GM06990 (cell line): ENCODE data around the gene PLD4.
A peak's percentile ranks its signal among the peaks of the same experiment; 100 is the strongest.

ENCODE experiments used
- DNase-seq: peaks from one replicate; pipeline ENCODE4 v3.0.0-alpha.2; 2011; ENCODE audit not compliant: insufficient read length; ENCODE audit errors: extremely low read depth
- H3K27me3 ChIP-seq: replicated peaks from 2 replicates; pipeline ENCODE4 v1.6.0; 2011; ENCODE audit warnings: low read length; ENCODE audit not compliant: control insufficient read depth, insufficient read depth
- H3K36me3 ChIP-seq: 2 replicates; pipeline ENCODE4 v1.5.1; 2011; ENCODE audit warnings: low read length; ENCODE audit not compliant: control insufficient read depth, insufficient read depth
- H3K4me3 ChIP-seq: replicated peaks from 2 replicates; pipeline ENCODE4 v1.5.1; 2011; ENCODE audit warnings: low read depth, mild to moderate bottlenecking, control low read depth, low read length
- TF ChIP-seq, protein P1 (sequence below): IDR thresholded peaks from 2 replicates; pipeline ENCODE4 v1.5.1; 2011; ENCODE audit warnings: low read length, control low read depth, mild to moderate bottlenecking, inconsistent platforms; ENCODE audit not compliant: insufficient read depth, poor library complexity, severe bottlenecking

Gene PLD4

DNA sequence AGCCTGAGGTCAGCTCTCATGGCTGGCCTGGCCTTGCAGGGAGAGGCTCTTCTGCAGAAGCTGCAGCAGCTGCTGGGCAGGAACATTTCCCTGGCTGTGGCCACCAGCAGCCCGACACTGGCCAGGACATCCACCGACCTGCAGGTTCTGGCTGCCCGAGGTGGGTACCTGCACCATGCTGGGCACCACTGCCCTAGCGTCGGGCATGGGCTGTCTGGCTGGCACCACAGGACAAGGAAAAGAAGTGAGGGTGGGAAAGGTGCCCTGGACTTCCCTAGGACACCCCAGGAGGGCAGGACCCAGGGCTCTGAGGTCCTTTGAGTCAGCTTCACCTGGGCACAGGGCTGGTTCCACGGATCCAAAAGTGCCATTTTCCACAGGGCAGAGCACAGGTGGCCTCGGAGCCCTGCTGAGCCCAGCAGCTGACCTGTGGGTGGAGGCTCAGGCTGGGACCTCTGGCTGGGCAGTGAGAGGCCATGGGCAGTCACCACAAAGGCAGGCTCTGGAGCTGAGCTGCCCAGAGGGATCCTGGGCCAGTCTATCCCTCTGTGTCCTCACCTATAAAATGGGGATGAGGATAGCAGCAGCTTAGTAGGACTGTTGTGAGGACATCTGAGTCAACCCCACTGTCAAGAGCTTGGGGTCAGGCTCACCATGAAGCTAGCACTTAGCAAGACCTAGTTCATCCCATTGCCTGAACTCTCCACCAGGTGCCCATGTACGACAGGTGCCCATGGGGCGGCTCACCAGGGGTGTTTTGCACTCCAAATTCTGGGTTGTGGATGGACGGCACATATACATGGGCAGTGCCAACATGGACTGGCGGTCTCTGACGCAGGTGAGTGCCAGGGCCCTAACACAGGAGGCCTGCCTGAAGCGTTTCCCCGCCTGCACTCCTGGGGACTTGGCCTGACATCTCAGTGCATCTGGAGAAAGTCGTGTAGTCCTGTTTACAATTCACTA lies 4.9 kb downstream of the PLD4 start:
- Histone ChIP-seq H3K36me3 (no peaks in the 10 kb centered on the region), H3K4me3 (no peak overlapping the region), H3K27me3 (peaks cover 2% of the 10 kb centered on the region; the same call in 1 of the 2 replicates)
- TF ChIP-seq, protein P1, sequence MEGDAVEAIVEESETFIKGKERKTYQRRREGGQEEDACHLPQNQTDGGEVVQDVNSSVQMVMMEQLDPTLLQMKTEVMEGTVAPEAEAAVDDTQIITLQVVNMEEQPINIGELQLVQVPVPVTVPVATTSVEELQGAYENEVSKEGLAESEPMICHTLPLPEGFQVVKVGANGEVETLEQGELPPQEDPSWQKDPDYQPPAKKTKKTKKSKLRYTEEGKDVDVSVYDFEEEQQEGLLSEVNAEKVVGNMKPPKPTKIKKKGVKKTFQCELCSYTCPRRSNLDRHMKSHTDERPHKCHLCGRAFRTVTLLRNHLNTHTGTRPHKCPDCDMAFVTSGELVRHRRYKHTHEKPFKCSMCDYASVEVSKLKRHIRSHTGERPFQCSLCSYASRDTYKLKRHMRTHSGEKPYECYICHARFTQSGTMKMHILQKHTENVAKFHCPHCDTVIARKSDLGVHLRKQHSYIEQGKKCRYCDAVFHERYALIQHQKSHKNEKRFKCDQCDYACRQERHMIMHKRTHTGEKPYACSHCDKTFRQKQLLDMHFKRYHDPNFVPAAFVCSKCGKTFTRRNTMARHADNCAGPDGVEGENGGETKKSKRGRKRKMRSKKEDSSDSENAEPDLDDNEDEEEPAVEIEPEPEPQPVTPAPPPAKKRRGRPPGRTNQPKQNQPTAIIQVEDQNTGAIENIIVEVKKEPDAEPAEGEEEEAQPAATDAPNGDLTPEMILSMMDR = no peak
- DNase-seq = no peak

DNA sequence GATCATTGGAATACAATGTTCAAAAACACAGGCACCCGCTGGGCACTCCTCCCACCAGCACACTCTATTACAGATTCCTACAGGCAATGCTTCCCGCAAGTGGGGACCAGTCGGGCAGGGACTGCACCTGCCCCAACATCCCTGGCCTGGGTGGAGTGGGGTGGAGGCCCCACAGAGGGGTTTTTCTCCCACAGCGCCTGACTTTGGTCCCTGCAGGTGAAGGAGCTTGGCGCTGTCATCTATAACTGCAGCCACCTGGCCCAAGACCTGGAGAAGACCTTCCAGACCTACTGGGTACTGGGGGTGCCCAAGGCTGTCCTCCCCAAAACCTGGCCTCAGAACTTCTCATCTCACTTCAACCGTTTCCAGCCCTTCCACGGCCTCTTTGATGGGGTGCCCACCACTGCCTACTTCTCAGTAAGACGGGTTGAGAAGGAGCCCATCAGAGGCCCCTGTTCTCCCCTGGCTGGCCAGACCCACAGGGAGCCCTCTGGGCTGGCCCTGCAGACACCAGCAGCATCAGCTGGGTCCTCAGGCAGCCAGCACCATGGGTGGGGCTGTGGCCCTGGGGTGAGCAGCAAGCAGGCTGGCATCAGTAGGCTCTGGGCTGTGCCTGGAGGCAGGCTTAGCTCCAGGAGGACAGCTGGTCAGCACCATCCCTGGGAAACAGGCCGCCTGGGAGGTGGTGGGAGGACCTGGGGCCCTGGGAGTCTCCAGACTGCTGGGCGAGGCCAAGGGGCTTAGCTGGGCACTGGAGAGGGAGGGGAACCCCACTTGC lies 6.0 kb downstream of the PLD4 start:
- no peaks in the 10 kb centered on the region for H3K36me3 ChIP-seq
- TF ChIP-seq, protein P1 = no peak
- H3K4me3 ChIP-seq = no peak overlapping the region
- no peak for DNase-seq
- peaks cover 2% of the 10 kb centered on the region; the same call in 1 of the 2 replicates for H3K27me3 ChIP-seq

DNA sequence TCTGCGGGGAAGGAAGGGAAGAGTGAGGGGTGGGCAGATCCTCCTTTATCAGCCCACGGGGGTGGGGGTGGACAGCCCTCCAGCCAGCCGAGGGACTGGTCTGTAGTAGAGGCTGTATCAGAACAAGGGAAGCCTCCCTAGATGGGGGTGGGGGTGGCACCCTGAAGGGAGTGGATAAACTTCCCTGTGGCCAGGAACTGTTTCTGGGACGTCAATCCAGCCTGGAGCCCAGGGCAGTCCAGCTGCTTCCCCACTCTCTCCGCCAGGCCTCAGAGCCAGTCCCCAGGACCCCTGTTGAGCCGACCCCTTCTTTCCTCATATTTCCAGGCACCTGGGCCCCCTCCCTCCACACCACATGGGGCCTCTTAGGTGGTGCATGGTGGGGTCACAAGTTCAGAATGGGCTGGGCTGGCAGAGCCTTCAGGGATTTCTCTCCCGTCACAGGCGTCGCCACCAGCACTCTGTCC lies 6.7 kb downstream of the PLD4 start:
- TF ChIP-seq, protein P1 = no peak
- no peak for DNase-seq
- Histone ChIP-seq H3K27me3 (peaks cover 4% of the 10 kb centered on the region), H3K36me3 (no peaks in the 10 kb centered on the region), H3K4me3 (no peak overlapping the region)

DNA sequence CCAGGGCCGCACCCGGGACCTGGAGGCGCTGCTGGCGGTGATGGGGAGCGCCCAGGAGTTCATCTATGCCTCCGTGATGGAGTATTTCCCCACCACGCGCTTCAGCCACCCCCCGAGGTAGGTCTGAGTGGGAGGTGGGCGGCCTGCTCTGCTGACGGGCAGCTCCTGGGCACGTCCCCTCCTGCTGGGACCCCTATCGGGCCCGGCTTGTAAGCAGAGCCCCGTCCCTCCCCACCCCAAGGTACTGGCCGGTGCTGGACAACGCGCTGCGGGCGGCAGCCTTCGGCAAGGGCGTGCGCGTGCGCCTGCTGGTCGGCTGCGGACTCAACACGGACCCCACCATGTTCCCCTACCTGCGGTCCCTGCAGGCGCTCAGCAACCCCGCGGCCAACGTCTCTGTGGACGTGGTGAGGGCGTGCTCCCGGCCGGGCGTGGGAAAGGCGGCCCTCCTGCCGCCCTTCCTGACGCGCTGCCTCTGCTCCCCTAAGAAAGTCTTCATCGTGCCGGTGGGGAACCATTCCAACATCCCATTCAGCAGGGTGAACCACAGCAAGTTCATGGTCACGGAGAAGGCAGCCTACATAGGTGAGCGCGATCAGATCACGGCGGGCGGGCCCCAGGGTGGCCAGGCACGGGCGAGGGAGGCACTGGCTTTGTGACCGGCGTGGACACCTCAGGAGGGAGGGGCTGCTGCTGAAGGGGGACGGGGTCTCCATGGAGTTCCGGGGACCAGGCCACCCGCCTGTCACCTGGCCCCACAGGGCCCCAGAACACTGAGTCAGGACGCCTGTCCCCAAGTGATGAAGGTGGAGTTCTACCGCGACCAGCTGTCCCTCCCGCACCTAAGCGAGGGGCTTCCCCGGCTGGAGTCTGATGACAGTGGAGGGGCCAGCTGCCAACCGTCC lies 7.3 kb downstream of the PLD4 start:
- DNase-seq = no peak
- no peaks in the 10 kb centered on the region for H3K36me3 ChIP-seq
- H3K27me3 ChIP-seq = peaks cover 4% of the 10 kb centered on the region
- TF ChIP-seq, protein P1 = no peak
- H3K4me3 ChIP-seq = no peak overlapping the region

DNA sequence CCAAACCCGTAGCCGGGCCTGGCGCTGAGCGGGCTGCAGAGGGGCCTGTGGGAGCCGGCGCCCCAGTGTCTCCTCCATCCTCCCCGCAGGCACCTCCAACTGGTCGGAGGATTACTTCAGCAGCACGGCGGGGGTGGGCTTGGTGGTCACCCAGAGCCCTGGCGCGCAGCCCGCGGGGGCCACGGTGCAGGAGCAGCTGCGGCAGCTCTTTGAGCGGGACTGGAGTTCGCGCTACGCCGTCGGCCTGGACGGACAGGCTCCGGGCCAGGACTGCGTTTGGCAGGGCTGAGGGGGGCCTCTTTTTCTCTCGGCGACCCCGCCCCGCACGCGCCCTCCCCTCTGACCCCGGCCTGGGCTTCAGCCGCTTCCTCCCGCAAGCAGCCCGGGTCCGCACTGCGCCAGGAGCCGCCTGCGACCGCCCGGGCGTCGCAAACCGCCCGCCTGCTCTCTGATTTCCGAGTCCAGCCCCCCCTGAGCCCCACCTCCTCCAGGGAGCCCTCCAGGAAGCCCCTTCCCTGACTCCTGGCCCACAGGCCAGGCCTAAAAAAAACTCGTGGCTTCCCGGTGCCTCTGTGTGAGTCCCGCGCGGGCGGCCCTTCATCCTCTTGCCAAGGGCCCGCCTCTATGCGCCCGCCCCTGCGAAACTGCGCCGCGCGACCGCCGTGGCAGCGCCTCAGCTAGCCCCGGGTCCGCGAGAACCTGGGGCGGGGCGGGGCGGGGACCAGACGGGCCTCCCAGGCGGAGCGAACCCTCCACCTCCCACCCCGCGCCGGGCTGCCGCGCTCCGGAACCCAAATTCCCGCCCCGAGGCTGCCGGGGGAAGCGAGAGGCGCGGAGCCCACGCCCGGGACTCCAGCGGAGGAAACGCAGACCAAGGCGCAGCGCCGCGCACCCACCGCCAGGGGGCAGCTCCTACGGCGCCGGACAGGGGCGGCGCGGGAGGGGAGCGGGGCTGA lies 8.3 kb downstream of the PLD4 start:
- peaks cover 5% of the 10 kb centered on the region for H3K27me3 ChIP-seq
- peak; percentile 77 for DNase-seq
- H3K36me3 ChIP-seq = no peaks in the 10 kb centered on the region
- TF ChIP-seq, protein P1 = peak; percentile 55
- no peak overlapping the region for H3K4me3 ChIP-seq
